K562 (cell line): ENCODE results near the gene VPS50.

Experiments
- STAG1 ChIP-seq: sonication (generic); formaldehyde crosslinking; IDR thresholded peaks from 2 replicates; pipeline ENCODE4 v1.5.0; 2020; ENCODE audit warnings: missing genetic modification reagents, borderline replicate concordance
- TCF7L2 ChIP-seq: fragments of 150-350 bp; IDR thresholded peaks from 2 replicates; pipeline ENCODE4 v1.6.1; 2016; ENCODE audit warnings: low read depth, mild to moderate bottlenecking, low read length, moderate library complexity
- TGIF2 ChIP-seq: sonication (generic); formaldehyde crosslinking; IDR thresholded peaks from 2 replicates; pipeline ENCODE4 v1.8.1; 2022; ENCODE audit warnings: mild to moderate bottlenecking, missing genetic modification reagents, moderate library complexity
- TF ChIP-seq, protein P1 (sequence below): sonication (generic); formaldehyde crosslinking; IDR thresholded peaks from 2 replicates; pipeline ENCODE4 v1.8.0; 2022; ENCODE audit warnings: mild to moderate bottlenecking, missing genetic modification reagents
- TF ChIP-seq, protein P2 (sequence below): sonication (generic); formaldehyde crosslinking; IDR thresholded peaks from 2 replicates; pipeline ENCODE4 v1.8.1; 2023; ENCODE audit warnings: mild to moderate bottlenecking, missing genetic modification reagents, moderate library complexity
- TF ChIP-seq, protein P3 (sequence below), 3 experiments: IDR thresholded peaks in 2 of 3; conservative IDR thresholded peaks in 1 of 3; 2 replicates each; pipeline ENCODE4 v1.5.1; 2011 to 2012; ENCODE audit warnings: low read length in 3 of 3, mild to moderate bottlenecking in 3 of 3, control low read depth in 2 of 3, improper control_type of control experiment in 1 of 3, inconsistent platforms in 1 of 3, low read depth in 1 of 3, mixed read lengths in 1 of 3, moderate library complexity in 1 of 3; ENCODE audit not compliant: insufficient read depth in 2 of 3
- TF ChIP-seq, protein P4 (sequence below): fragments of 200-600 bp; sonication (generic); IDR thresholded peaks from one replicate; pipeline ENCODE4 v1.6.1; 2012; ENCODE audit warnings: mild to moderate bottlenecking, low read depth, low read length, inconsistent platforms

DNA sequence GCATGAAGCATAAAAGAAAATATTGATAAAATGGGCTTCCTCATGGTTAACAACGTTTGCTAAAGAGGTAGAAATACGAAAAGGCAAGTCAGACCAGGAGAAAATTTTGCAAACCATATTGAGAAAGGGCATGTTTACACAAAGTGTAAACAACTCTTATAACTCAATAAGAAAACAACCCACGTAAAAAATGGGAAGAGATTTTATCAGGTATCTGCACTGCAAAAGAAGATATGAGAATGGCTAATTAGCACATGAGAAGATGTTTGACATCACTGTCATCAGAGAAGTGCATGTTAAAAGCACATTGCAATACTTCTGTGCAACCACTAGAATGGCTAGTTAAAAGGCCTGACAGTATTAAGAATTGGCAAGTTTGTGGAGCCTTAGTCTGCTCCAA lies 99.5 kb downstream of the VPS50 start:
- TF ChIP-seq, protein P1, sequence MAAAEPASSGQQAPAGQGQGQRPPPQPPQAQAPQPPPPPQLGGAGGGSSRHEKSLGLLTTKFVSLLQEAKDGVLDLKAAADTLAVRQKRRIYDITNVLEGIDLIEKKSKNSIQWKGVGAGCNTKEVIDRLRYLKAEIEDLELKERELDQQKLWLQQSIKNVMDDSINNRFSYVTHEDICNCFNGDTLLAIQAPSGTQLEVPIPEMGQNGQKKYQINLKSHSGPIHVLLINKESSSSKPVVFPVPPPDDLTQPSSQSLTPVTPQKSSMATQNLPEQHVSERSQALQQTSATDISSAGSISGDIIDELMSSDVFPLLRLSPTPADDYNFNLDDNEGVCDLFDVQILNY (CRISPR knock-in tag): no peak
- TF ChIP-seq STAG1 (no peak), TCF7L2 (no peak), TGIF2 (CRISPR knock-in tag) (no peak)
- TF ChIP-seq, protein P2, sequence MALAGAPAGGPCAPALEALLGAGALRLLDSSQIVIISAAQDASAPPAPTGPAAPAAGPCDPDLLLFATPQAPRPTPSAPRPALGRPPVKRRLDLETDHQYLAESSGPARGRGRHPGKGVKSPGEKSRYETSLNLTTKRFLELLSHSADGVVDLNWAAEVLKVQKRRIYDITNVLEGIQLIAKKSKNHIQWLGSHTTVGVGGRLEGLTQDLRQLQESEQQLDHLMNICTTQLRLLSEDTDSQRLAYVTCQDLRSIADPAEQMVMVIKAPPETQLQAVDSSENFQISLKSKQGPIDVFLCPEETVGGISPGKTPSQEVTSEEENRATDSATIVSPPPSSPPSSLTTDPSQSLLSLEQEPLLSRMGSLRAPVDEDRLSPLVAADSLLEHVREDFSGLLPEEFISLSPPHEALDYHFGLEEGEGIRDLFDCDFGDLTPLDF (CRISPR knock-in tag): no peak
- TF ChIP-seq, protein P3, sequence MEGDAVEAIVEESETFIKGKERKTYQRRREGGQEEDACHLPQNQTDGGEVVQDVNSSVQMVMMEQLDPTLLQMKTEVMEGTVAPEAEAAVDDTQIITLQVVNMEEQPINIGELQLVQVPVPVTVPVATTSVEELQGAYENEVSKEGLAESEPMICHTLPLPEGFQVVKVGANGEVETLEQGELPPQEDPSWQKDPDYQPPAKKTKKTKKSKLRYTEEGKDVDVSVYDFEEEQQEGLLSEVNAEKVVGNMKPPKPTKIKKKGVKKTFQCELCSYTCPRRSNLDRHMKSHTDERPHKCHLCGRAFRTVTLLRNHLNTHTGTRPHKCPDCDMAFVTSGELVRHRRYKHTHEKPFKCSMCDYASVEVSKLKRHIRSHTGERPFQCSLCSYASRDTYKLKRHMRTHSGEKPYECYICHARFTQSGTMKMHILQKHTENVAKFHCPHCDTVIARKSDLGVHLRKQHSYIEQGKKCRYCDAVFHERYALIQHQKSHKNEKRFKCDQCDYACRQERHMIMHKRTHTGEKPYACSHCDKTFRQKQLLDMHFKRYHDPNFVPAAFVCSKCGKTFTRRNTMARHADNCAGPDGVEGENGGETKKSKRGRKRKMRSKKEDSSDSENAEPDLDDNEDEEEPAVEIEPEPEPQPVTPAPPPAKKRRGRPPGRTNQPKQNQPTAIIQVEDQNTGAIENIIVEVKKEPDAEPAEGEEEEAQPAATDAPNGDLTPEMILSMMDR (IDR thresholded peaks at IDR 0.05 in 2 of 3, conservative IDR thresholded peaks at IDR 0.05 in 1 of 3; ENCODE audit: insufficient read depth in 2 of 3, low read depth in 1 of 3, low read length in 3 of 3): no peak
- TF ChIP-seq, protein P4, sequence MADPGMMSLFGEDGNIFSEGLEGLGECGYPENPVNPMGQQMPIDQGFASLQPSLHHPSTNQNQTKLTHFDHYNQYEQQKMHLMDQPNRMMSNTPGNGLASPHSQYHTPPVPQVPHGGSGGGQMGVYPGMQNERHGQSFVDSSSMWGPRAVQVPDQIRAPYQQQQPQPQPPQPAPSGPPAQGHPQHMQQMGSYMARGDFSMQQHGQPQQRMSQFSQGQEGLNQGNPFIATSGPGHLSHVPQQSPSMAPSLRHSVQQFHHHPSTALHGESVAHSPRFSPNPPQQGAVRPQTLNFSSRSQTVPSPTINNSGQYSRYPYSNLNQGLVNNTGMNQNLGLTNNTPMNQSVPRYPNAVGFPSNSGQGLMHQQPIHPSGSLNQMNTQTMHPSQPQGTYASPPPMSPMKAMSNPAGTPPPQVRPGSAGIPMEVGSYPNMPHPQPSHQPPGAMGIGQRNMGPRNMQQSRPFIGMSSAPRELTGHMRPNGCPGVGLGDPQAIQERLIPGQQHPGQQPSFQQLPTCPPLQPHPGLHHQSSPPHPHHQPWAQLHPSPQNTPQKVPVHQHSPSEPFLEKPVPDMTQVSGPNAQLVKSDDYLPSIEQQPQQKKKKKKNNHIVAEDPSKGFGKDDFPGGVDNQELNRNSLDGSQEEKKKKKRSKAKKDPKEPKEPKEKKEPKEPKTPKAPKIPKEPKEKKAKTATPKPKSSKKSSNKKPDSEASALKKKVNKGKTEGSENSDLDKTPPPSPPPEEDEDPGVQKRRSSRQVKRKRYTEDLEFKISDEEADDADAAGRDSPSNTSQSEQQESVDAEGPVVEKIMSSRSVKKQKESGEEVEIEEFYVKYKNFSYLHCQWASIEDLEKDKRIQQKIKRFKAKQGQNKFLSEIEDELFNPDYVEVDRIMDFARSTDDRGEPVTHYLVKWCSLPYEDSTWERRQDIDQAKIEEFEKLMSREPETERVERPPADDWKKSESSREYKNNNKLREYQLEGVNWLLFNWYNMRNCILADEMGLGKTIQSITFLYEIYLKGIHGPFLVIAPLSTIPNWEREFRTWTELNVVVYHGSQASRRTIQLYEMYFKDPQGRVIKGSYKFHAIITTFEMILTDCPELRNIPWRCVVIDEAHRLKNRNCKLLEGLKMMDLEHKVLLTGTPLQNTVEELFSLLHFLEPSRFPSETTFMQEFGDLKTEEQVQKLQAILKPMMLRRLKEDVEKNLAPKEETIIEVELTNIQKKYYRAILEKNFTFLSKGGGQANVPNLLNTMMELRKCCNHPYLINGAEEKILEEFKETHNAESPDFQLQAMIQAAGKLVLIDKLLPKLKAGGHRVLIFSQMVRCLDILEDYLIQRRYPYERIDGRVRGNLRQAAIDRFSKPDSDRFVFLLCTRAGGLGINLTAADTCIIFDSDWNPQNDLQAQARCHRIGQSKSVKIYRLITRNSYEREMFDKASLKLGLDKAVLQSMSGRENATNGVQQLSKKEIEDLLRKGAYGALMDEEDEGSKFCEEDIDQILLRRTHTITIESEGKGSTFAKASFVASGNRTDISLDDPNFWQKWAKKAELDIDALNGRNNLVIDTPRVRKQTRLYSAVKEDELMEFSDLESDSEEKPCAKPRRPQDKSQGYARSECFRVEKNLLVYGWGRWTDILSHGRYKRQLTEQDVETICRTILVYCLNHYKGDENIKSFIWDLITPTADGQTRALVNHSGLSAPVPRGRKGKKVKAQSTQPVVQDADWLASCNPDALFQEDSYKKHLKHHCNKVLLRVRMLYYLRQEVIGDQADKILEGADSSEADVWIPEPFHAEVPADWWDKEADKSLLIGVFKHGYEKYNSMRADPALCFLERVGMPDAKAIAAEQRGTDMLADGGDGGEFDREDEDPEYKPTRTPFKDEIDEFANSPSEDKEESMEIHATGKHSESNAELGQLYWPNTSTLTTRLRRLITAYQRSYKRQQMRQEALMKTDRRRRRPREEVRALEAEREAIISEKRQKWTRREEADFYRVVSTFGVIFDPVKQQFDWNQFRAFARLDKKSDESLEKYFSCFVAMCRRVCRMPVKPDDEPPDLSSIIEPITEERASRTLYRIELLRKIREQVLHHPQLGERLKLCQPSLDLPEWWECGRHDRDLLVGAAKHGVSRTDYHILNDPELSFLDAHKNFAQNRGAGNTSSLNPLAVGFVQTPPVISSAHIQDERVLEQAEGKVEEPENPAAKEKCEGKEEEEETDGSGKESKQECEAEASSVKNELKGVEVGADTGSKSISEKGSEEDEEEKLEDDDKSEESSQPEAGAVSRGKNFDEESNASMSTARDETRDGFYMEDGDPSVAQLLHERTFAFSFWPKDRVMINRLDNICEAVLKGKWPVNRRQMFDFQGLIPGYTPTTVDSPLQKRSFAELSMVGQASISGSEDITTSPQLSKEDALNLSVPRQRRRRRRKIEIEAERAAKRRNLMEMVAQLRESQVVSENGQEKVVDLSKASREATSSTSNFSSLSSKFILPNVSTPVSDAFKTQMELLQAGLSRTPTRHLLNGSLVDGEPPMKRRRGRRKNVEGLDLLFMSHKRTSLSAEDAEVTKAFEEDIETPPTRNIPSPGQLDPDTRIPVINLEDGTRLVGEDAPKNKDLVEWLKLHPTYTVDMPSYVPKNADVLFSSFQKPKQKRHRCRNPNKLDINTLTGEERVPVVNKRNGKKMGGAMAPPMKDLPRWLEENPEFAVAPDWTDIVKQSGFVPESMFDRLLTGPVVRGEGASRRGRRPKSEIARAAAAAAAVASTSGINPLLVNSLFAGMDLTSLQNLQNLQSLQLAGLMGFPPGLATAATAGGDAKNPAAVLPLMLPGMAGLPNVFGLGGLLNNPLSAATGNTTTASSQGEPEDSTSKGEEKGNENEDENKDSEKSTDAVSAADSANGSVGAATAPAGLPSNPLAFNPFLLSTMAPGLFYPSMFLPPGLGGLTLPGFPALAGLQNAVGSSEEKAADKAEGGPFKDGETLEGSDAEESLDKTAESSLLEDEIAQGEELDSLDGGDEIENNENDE: no peak
